Naive thymus-derived CD4-positive, alpha-beta T cell (primary cell): ENCODE data around the gene IER5. TPM values are rescaled to one million over a fixed set of nuclear protein-coding genes. Genes with fewer than 3 reads are reported as not detected.
A peak's percentile ranks its signal among the peaks of the same experiment; 100 is the strongest.
"Not testable (repeated sequence)": the region's sequence is repeated elsewhere in the genome, so short reads cannot be mapped to it uniquely, and the experiment has no call there.

ENCODE experiments used
- ATAC-seq: fragments of 150-1000 bp; cut with Tn5 transposase; 2 replicates; pipeline ENCODE4 v1.10.0; 2021; ENCODE audit warnings: mild to moderate bottlenecking, moderate library complexity
- CTCF ChIA-PET: fragments of 350-600 bp; sonication (Branson Sonifier 250); formaldehyde crosslinking; loops from one replicate; lab custom pipeline; 2021; ENCODE audit warnings: antibody characterized with exemption; lab: Charles Lee
- POLR2A ChIA-PET: fragments of 350-600 bp; sonication (Branson Sonifier 250); formaldehyde crosslinking; loops from one replicate; lab custom pipeline; 2021; ENCODE audit warnings: antibody characterized with exemption, inconsistent platforms; lab: Charles Lee
- DNase-seq, 9 donors: peaks; one replicate each; pipeline versions ENCODE4 v3.0.0 to v3.0.0-alpha.2; 2020 to 2022; ENCODE audit warnings: mixed read lengths in 1 of 9
- H3K27ac ChIP-seq: one replicate; pipeline ENCODE4 v1.7.0; 2013; ENCODE audit warnings: mild to moderate bottlenecking, low read depth, low read length, moderate library complexity
- H3K27me3 ChIP-seq, 2 donors: one replicate each; pipeline ENCODE4 v1.7.0; 2013; ENCODE audit warnings: low read length in 2 of 2, mild to moderate bottlenecking in 2 of 2, moderate library complexity in 2 of 2; ENCODE audit not compliant: control insufficient read depth in 2 of 2, insufficient read depth in 2 of 2
- H3K36me3 ChIP-seq, 3 experiments: 1 replicate in 2 of 3; 2 replicates in 1 of 3; pipeline ENCODE4 v1.7.0; 2013; ENCODE audit warnings: low read length in 3 of 3, mild to moderate bottlenecking in 3 of 3, moderate library complexity in 1 of 3; ENCODE audit not compliant: insufficient read depth in 3 of 3, control insufficient read depth in 2 of 3
- H3K4me1 ChIP-seq, 2 donors: one replicate each; pipeline ENCODE4 v1.7.0; 2013; ENCODE audit warnings: low read length in 2 of 2, mild to moderate bottlenecking in 2 of 2, moderate library complexity in 1 of 2; ENCODE audit not compliant: control insufficient read depth in 2 of 2, insufficient read depth in 2 of 2
- H3K4me3 ChIP-seq: 2 replicates; pipeline ENCODE4 v1.7.0; 2013; ENCODE audit warnings: mild to moderate bottlenecking, low read length
- H3K9me3 ChIP-seq, 3 experiments: 1 replicate in 2 of 3; 2 replicates in 1 of 3; pipeline ENCODE4 v1.7.0; 2013; ENCODE audit warnings: low read length in 3 of 3; ENCODE audit not compliant: control insufficient read depth in 2 of 3
- H3K27ac Mint-ChIP-seq, 9 donors: one replicate each; pipeline ENCODE4 v1.8.0; 2020 to 2022; ENCODE audit warnings: mixed read lengths in 9 of 9, mild to moderate bottlenecking in 8 of 9, moderate library complexity in 5 of 9, inconsistent platforms in 2 of 9
- H3K27me3 Mint-ChIP-seq, 5 donors: one replicate each; pipeline ENCODE4 v1.8.0; 2021 to 2022; ENCODE audit warnings: mixed read lengths in 5 of 5, mild to moderate bottlenecking in 1 of 5
- H3K36me3 Mint-ChIP-seq, 5 donors: one replicate each; pipeline ENCODE4 v1.8.0; 2020 to 2022; ENCODE audit warnings: mixed read lengths in 5 of 5, mild to moderate bottlenecking in 3 of 5, inconsistent platforms in 1 of 5
- H3K4me1 Mint-ChIP-seq, 7 donors: one replicate each; pipeline ENCODE4 v1.8.0; 2020 to 2022; ENCODE audit warnings: mixed read lengths in 7 of 7, mild to moderate bottlenecking in 3 of 7, inconsistent platforms in 1 of 7
- H3K4me3 Mint-ChIP-seq, 10 donors: one replicate each; pipeline ENCODE4 v1.8.0; 2020 to 2022; ENCODE audit warnings: mild to moderate bottlenecking in 10 of 10, mixed read lengths in 10 of 10, moderate library complexity in 6 of 10, inconsistent platforms in 2 of 10
- H3K9me3 Mint-ChIP-seq, 11 donors: one replicate each; pipeline ENCODE4 v1.8.0; 2020 to 2022; ENCODE audit warnings: mixed read lengths in 11 of 11, mild to moderate bottlenecking in 4 of 11, inconsistent platforms in 1 of 11, moderate library complexity in 1 of 11
- intact Hi-C, 2 donors: fragments of 100-400 bp; cut with micrococcal nuclease; formaldehyde crosslinking; loops; one replicate each; pipeline ENCODE4 v1.15.1; 2023
- polyA plus RNA-seq, 2 donors: library from polyadenylated mRNA; unstranded; fragments of 300-500 nt; fragmentation: Illumina TruSeq; gene quantifications; one replicate each; pipeline ENCODE4 v1.2.3, GENCODE V29; 2021
- total RNA-seq, 6 experiments: library from RNA in 5 of 6; stranded (reverse) in 5 of 6; gene quantifications; 1 replicate in 5 of 6; 2 replicates in 1 of 6; pipeline ENCODE4 v1.2.3 and lab custom pipeline; 2021 to 2026

IER5 gene
- total RNA-seq (10 to 100 TPM; 12.7 to 86.9 (median 46.0) TPM), polyA plus RNA-seq (1 to 10 TPM; 2.1 to 2.6 TPM), total RNA-seq (lab: John Stamatoyannopoulos, UW) (364 reads per million, percentile 97 among the genes with 10 or more reads in this experiment)

DNA sequence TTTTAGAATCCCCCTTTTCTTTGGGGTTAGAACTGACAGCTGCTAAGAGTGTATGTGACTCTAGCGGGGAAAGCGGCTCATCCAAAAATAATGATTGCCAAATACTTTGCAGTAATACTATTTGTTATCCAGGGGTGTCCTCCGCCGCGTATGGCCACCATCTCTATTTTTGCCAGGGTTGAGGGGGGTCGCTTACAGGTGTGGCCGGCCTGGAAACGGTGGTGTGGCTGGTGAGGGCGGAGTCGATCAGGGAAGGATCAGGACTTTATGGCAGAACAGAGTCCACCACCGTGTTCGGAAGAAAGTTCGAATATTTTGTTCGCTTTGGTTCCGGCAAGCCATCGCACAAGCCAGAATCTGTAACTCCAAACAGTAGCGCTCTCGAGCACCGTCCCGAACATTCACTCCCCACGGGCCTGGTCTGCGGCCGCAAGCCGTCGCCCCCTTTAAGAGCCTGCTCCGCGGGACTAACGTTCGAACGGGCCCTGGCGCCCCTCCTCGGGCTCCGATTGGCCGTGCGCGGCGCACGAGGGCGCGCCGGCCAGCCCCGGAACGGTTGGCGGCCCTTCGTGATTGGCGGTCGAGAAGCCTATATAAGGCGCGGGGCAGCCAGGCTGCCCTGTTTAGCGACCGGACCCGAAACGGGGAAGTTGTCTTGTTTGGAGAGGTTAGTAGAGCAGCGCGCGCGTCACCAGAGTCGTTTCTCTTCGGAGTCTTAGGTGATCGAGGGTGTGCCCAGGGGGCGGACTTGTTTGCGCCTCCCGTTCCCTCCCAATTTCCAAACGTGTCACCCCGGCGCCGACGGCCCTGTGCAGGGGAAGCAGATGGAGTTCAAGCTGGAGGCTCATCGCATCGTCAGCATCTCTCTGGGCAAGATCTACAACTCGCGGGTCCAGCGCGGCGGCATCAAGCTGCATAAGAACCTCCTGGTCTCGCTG is at the start of gene IER5:
Gene IER5 (plus strand): TSS at position 622 of the 938 bp plus-strand sequence. CDS start 203 bp downstream, at position 825.
- ChIA-PET CTCF (interaction anchor here (0.6 to 2.2 kb wide), 7 partner anchors 10 to 122 kb away, joined by 3 to 10 read pairs (median 4); no protein-coding TSS in a partner anchor), POLR2A (interaction anchor here (0.5 to 10.6 kb wide), 17 partner anchors 14 to 1208 kb away, joined by 3 to 264 read pairs (median 4); partner anchors contain the start of gene MR1)
- peaks cover 0 to 5% (median 0%) of the 10 kb centered on the region in 11 donors for H3K9me3 Mint-ChIP-seq
- peaks cover 25 to 56% (median 46%) of the 10 kb centered on the region in 7 donors for H3K4me1 Mint-ChIP-seq
- H3K4me3 Mint-ChIP-seq, result peak within 1 kb of the TSS; percentile 89 to 100 (median 99)
- Histone ChIP-seq H3K27me3 (no peaks in the 10 kb centered on the region), H3K4me1 (peaks cover 12 to 23% of the 10 kb centered on the region in 2 donors), H3K9me3 (no peaks in the 10 kb centered on the region), H3K27ac (peak within 1 kb of the TSS; percentile 98), H3K36me3 (peaks cover 0 to 4% (median 0%) of the 10 kb centered on the region in 3 experiments), H3K4me3 (peak within 1 kb of the TSS; percentile 83)
- ATAC-seq (peak; percentile 82), DNase-seq (peak; percentile 86 to 97 (median 92))
- peak within 1 kb of the TSS; percentile 92 to 98 (median 97) for H3K27ac Mint-ChIP-seq
- H3K36me3 Mint-ChIP-seq, result peaks cover 0 to 29% (median 0%) of the 10 kb centered on the region in 5 donors
- intact Hi-C loops, result loop anchor here (1.0 to 10.0 kb wide), 15 partner anchors 17 to 1750 kb away; partner anchors contain the start of genes ACBD6 (in 1 of the 2), DHX9 (in 1 of the 2), MR1 (in 1 of the 2) and STX6 (in 1 of the 2)
- peaks cover 0 to 9% (median 0%) of the 10 kb centered on the region in 5 donors for H3K27me3 Mint-ChIP-seq

DNA sequence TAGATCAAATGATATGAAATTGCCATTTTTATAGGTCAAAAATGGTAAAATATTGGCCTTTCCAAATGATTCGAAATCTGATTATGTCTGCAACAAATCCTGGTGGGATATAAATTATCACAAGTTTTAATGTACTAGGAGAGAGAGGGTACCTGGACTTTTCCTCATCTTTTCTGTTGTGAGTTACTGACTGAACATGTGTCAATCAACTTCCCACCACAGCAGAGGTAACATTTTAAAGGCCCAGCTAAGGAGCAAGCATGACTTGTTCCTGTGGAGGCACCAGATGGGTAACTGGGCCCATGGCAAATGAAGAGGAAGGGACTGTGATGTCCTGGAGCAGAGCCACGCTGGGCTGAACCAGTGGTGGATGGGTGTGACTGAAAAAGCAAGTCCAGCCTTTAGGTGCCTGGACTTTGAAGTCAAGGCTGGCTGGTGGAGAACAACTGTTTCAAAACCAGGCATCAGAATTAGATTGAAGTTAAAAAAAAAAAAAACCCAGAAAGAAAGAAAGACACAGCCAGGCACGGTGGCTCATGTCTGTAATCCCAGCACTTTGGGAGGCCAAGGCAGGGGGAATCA is 48.1 kb upstream of the IER5 start:
- Histone ChIP-seq H3K27ac (no peak overlapping the region), H3K9me3 (no peaks in the 10 kb centered on the region), H3K27me3 (no peaks in the 10 kb centered on the region), H3K4me1 (peaks cover 23 to 35% of the 10 kb centered on the region in 2 donors), H3K36me3 (peaks cover 0 to 12% (median 0%) of the 10 kb centered on the region in 3 experiments), H3K4me3 (no peak overlapping the region)
- intact Hi-C loops, result no loop called here
- H3K4me1 Mint-ChIP-seq, result peaks cover 53 to 88% (median 78%) of the 10 kb centered on the region in 7 donors
- no peak for DNase-seq
- POLR2A ChIA-PET, result interaction anchor here (1.2 kb wide), 1 partner anchor 126 kb away, joined by 5 read pairs; no protein-coding TSS in a partner anchor
- ATAC-seq, result no peak
- H3K27me3 Mint-ChIP-seq, result no peaks in the 10 kb centered on the region
- H3K4me3 Mint-ChIP-seq, result peak overlapping the region in 1 of 10 donors; percentile 19
- no peaks in the 10 kb centered on the region for H3K9me3 Mint-ChIP-seq
- H3K27ac Mint-ChIP-seq, result peak overlapping the region in 5 of 9 donors; percentile 26 to 61 (median 47)
- H3K36me3 Mint-ChIP-seq, result peaks cover 3 to 40% (median 21%) of the 10 kb centered on the region in 5 donors
- CTCF ChIA-PET, result interaction anchor here (0.6 to 6.3 kb wide), 3 partner anchors 102 to 153 kb away, joined by 4 to 35 read pairs (median 4); no protein-coding TSS in a partner anchor

- Mint-ChIP-seq H3K36me3 (peaks cover 6 to 36% (median 23%) of the 10 kb centered on the region in 5 donors), H3K27me3 (no peaks in the 10 kb centered on the region), H3K4me3 (peak overlapping the region in 1 of 10 donors; percentile 53), H3K9me3 (no peaks in the 10 kb centered on the region), H3K27ac (peak overlapping the region in 7 of 9 donors; percentile 34 to 84 (median 60)), H3K4me1 (peaks cover 31 to 64% (median 56%) of the 10 kb centered on the region in 7 donors)
- H3K36me3 ChIP-seq, result peaks cover 0 to 17% (median 0%) of the 10 kb centered on the region in 3 experiments
- H3K9me3 ChIP-seq, result no peaks in the 10 kb centered on the region
- intact Hi-C loops, result no loop called here
- DNase-seq (no peak), ATAC-seq (peak; percentile 51)
- ChIA-PET POLR2A (interaction anchor here (0.6 to 1.4 kb wide), 2 partner anchors 10 to 106 kb away, joined by 3 to 4 read pairs; partner anchors contain the start of gene MR1), CTCF (no interaction called here)
- H3K4me3 ChIP-seq, result no peak overlapping the region
- no peaks in the 10 kb centered on the region for H3K27me3 ChIP-seq
- H3K27ac ChIP-seq, result no peak overlapping the region
- peaks cover 8 to 11% of the 10 kb centered on the region in 2 donors for H3K4me1 ChIP-seq
Observed at GRCh38 chr1:181043025-181043888, 45.2 kb upstream of the IER5 start.

DNA sequence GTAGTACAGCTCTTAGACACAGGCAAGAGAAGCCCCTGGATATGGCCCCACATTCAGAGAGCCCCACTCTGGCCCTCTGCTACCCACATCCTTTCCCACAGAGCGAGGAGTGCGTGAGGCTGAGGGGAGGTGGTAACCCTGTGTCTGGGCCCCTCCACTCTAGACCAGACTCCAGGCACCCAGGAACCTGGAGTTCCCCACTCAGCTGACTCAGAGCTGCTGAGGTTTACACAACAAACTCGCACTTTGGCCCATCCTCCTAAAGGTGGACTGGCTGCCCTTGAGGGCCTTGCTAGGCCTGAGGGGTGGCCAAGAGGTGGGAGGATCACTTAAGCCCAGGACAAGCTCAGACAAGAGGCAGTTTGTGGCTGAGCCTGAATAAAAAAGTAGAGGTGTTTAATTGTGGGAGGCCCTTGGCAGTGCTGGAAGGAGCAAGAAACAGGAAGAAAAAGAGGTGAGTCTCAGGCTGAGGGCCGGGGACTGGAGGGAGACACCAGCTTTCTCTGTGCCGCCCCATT is 44.0 kb upstream of the IER5 start:
- peak overlapping the region in 3 of 10 donors; percentile 12 to 86 (median 22) for H3K4me3 Mint-ChIP-seq
- intact Hi-C loops, result loop anchor here in 1 of 2 donors (2.0 kb wide), 1 partner anchor 18 kb away; no protein-coding TSS in a partner anchor
- peak in 3 of 9 donors; percentile 13 to 64 (median 22) for DNase-seq
- Histone ChIP-seq H3K9me3 (no peaks in the 10 kb centered on the region), H3K36me3 (peaks cover 0 to 14% (median 0%) of the 10 kb centered on the region in 3 experiments), H3K4me1 (peaks cover 6 to 9% of the 10 kb centered on the region in 2 donors), H3K27ac (no peak overlapping the region), H3K4me3 (no peak overlapping the region), H3K27me3 (no peaks in the 10 kb centered on the region)
- H3K27ac Mint-ChIP-seq, result peak overlapping the region; percentile 54 to 98 (median 80)
- H3K9me3 Mint-ChIP-seq, result no peaks in the 10 kb centered on the region
- H3K27me3 Mint-ChIP-seq, result no peaks in the 10 kb centered on the region
- ChIA-PET POLR2A (no interaction called here), CTCF (interaction anchor here (1.1 kb wide), 1 partner anchor 40 kb away, joined by 3 read pairs; no protein-coding TSS in a partner anchor)
- peaks cover 4 to 34% (median 21%) of the 10 kb centered on the region in 5 donors for H3K36me3 Mint-ChIP-seq
- H3K4me1 Mint-ChIP-seq, result peaks cover 28 to 56% (median 47%) of the 10 kb centered on the region in 7 donors
- peak; percentile 88 for ATAC-seq

GRCh38 chr1:181045946-181046345 is 42.6 kb upstream of the IER5 start:
- H3K27ac Mint-ChIP-seq, H3K27me3 ChIP-seq, H3K9me3 ChIP-seq, POLR2A ChIA-PET, ATAC-seq, H3K27me3 Mint-ChIP-seq, H3K4me1 ChIP-seq, DNase-seq, H3K27ac ChIP-seq, H3K4me3 Mint-ChIP-seq, H3K9me3 Mint-ChIP-seq, H3K4me3 ChIP-seq: not testable (repeated sequence)
- CTCF ChIA-PET, result interaction anchor here (1.0 kb wide), 1 partner anchor 98 kb away, joined by 3 read pairs; no protein-coding TSS in a partner anchor
- H3K36me3 ChIP-seq, result peaks cover 0 to 23% (median 0%) of the 10 kb centered on the region in 3 experiments
- Mint-ChIP-seq H3K4me1 (peaks cover 24 to 46% (median 38%) of the 10 kb centered on the region in 7 donors), H3K36me3 (peaks cover 4 to 32% (median 26%) of the 10 kb centered on the region in 5 donors)
- intact Hi-C loops, result loop anchor here in 1 of 2 donors (2.0 kb wide), 1 partner anchor 17 kb away; no protein-coding TSS in a partner anchor
